HEK293 (cell line): Measurements from ENCODE around the gene FAM110A.

ENCODE experiments used
- CTCF ChIA-PET: fragments of 350-600 bp; formaldehyde crosslinking; extraction: SDS; loops from one replicate; lab custom pipeline; 2021; ENCODE audit warnings: antibody characterized with exemption; lab: Yijun Ruan, JAX
- POLR2A ChIA-PET: fragments of 300-600 bp; formaldehyde crosslinking; extraction: SDS; loops from one replicate; lab custom pipeline; 2020; ENCODE audit warnings: antibody characterized with exemption, inconsistent platforms; lab: Yijun Ruan, JAX
- H3K27ac ChIP-seq: fragments of 200-500 bp; sonication (Bioruptor generic); 2 replicates; pipeline ENCODE4 v1.5.1; 2014; ENCODE audit warnings: low read depth, low read length, control low read depth, inconsistent platforms; ENCODE audit errors: extremely low read depth
- H3K36me3 ChIP-seq, 2 experiments: fragments of 200-500 bp in 1 of 2; sonication (Bioruptor generic) in 1 of 2; 1 replicate in 1 of 2; 2 replicates in 1 of 2; pipeline ENCODE4 v1.5.1; 2014 to 2017; ENCODE audit warnings: inconsistent platforms in 2 of 2, low read length in 2 of 2; ENCODE audit not compliant: control insufficient read depth in 2 of 2, insufficient read depth in 1 of 2
- H3K4me1 ChIP-seq: fragments of 200-500 bp; sonication (Bioruptor generic); 2 replicates; pipeline ENCODE4 v1.5.1; 2014; ENCODE audit warnings: mild to moderate bottlenecking, low read length, inconsistent platforms; ENCODE audit not compliant: control insufficient read depth, insufficient read depth
- H3K4me3 ChIP-seq: 2 replicates; pipeline ENCODE4 v1.5.1; 2011; ENCODE audit warnings: low read depth, mild to moderate bottlenecking, control low read depth, low read length, moderate library complexity
- H3K9me3 ChIP-seq: fragments of 200-500 bp; sonication (Bioruptor generic); 2 replicates; pipeline ENCODE4 v1.5.1; 2014; ENCODE audit warnings: low read depth, low read length, inconsistent platforms; ENCODE audit not compliant: control insufficient read depth, insufficient read depth
- GLI2 ChIP-seq: fragments of 450-650 bp; formaldehyde crosslinking; IDR thresholded peaks from 2 replicates; pipeline ENCODE4; 2017; ENCODE audit warnings: missing biosample characterization, missing genetic modification characterization, low read depth, borderline replicate concordance
- KLF10 ChIP-seq: fragments of 450-650 bp; IDR thresholded peaks from 2 replicates; pipeline ENCODE4 v1.5.1; 2018; ENCODE audit warnings: missing biosample characterization, mild to moderate bottlenecking, missing genetic modification characterization
- MEIS1 ChIP-seq: sonication (generic); formaldehyde crosslinking; IDR thresholded peaks from 2 replicates; pipeline ENCODE4 v1.8.1; 2022; ENCODE audit warnings: missing genetic modification reagents, mild to moderate bottlenecking, borderline replicate concordance
- RBAK ChIP-seq: fragments of 450-650 bp; formaldehyde crosslinking; IDR thresholded peaks from 2 replicates; pipeline ENCODE4 v1.5.1; 2016; ENCODE audit warnings: missing biosample characterization, missing genetic modification characterization
- TRIM28 ChIP-seq: IDR thresholded peaks from 2 replicates; pipeline ENCODE4 v1.6.1; 2011; ENCODE audit warnings: low read length, control low read depth, borderline replicate concordance
- YY1 ChIP-seq: fragments of 450-650 bp; formaldehyde crosslinking; IDR thresholded peaks from 2 replicates; pipeline ENCODE4 v1.5.1; 2018; ENCODE audit warnings: missing biosample characterization, missing genetic modification characterization
- ZNF112 ChIP-seq: fragments of 450-650 bp; formaldehyde crosslinking; IDR thresholded peaks from 2 replicates; pipeline ENCODE4 v1.5.0; 2017; ENCODE audit warnings: missing biosample characterization, missing genetic modification characterization
- ZNF148 ChIP-seq: fragments of 450-650 bp; formaldehyde crosslinking; IDR thresholded peaks from 2 replicates; pipeline ENCODE4 v1.5.0; 2017; ENCODE audit warnings: missing biosample characterization, missing genetic modification characterization, borderline replicate concordance
- ZNF169 ChIP-seq: fragments of 450-650 bp; formaldehyde crosslinking; IDR thresholded peaks from 2 replicates; pipeline ENCODE4 v1.5.1; 2016; ENCODE audit warnings: missing biosample characterization, missing genetic modification characterization
- ZNF214 ChIP-seq: fragments of 450-650 bp; formaldehyde crosslinking; IDR thresholded peaks from 2 replicates; pipeline ENCODE4 v1.5.1; 2017; ENCODE audit warnings: missing biosample characterization, mild to moderate bottlenecking, missing genetic modification characterization, borderline replicate concordance
- ZNF248 ChIP-seq: fragments of 450-650 bp; formaldehyde crosslinking; IDR thresholded peaks from 2 replicates; pipeline ENCODE4 v1.5.1; 2017; ENCODE audit warnings: missing biosample characterization, missing genetic modification characterization
- ZNF266 ChIP-seq: fragments of 450-650 bp; formaldehyde crosslinking; IDR thresholded peaks from 2 replicates; pipeline ENCODE4 v1.5.1; 2016; ENCODE audit warnings: missing biosample characterization, missing genetic modification characterization, low read depth
- ZNF280C ChIP-seq: fragments of 450-650 bp; formaldehyde crosslinking; IDR thresholded peaks from 2 replicates; pipeline ENCODE4 v1.5.1; 2016; ENCODE audit warnings: missing biosample characterization, missing genetic modification characterization
- ZNF394 ChIP-seq: fragments of 450-650 bp; formaldehyde crosslinking; IDR thresholded peaks from 2 replicates; pipeline ENCODE4 v1.5.1; 2016; ENCODE audit warnings: missing biosample characterization, missing genetic modification characterization, mild to moderate bottlenecking, moderate library complexity, borderline replicate concordance
- ZNF510 ChIP-seq: fragments of 450-650 bp; formaldehyde crosslinking; IDR thresholded peaks from 2 replicates; pipeline ENCODE4 v1.5.1; 2018; ENCODE audit warnings: mild to moderate bottlenecking, missing genetic modification characterization, missing biosample characterization; ENCODE audit not compliant: insufficient replicate concordance
- ZNF521 ChIP-seq: fragments of 450-650 bp; formaldehyde crosslinking; IDR thresholded peaks from 2 replicates; pipeline ENCODE4 v1.5.1; 2017; ENCODE audit warnings: missing biosample characterization, mild to moderate bottlenecking, missing genetic modification characterization
- ZNF585B ChIP-seq: fragments of 450-650 bp; formaldehyde crosslinking; IDR thresholded peaks from 2 replicates; pipeline ENCODE4 v1.5.1; 2016; ENCODE audit warnings: missing biosample characterization, missing genetic modification characterization
- ZNF596 ChIP-seq: fragments of 450-650 bp; IDR thresholded peaks from 2 replicates; pipeline ENCODE4 v1.5.0; 2018; ENCODE audit warnings: missing biosample characterization, mild to moderate bottlenecking, missing genetic modification characterization, moderate library complexity
- ZNF624 ChIP-seq: fragments of 450-650 bp; formaldehyde crosslinking; IDR thresholded peaks from 2 replicates; pipeline ENCODE4 v1.5.1; 2017; ENCODE audit warnings: missing biosample characterization, missing genetic modification characterization
- ZNF677 ChIP-seq: fragments of 450-650 bp; IDR thresholded peaks from 2 replicates; pipeline ENCODE4 v1.5.0; 2018; ENCODE audit warnings: missing biosample characterization, mild to moderate bottlenecking, missing genetic modification characterization, moderate library complexity
- ZNF830 ChIP-seq: fragments of 450-650 bp; IDR thresholded peaks from 2 replicates; pipeline ENCODE4 v1.5.0; 2018; ENCODE audit warnings: missing biosample characterization, missing genetic modification characterization, low read depth, mild to moderate bottlenecking, moderate library complexity
- TF ChIP-seq, protein P1 (sequence below): fragments of 450-650 bp; formaldehyde crosslinking; IDR thresholded peaks from 2 replicates; pipeline ENCODE4 v1.5.1; 2016; ENCODE audit warnings: missing biosample characterization, missing genetic modification characterization
- TF ChIP-seq, protein P2 (sequence below): fragments of 450-650 bp; formaldehyde crosslinking; IDR thresholded peaks from 2 replicates; pipeline ENCODE4 v1.5.1; 2016; ENCODE audit warnings: missing biosample characterization, missing genetic modification characterization
- TF ChIP-seq, protein P3 (sequence below): IDR thresholded peaks from 2 replicates; pipeline ENCODE4 v1.6.1; 2011; ENCODE audit warnings: mild to moderate bottlenecking, low read depth, low read length, borderline replicate concordance

Gene FAM110A

GRCh38 chr20:869606-870005, 36.1 kb downstream of the FAM110A start:
- H3K9me3 ChIP-seq = no peaks in the 10 kb centered on the region
- POLR2A ChIA-PET = no interaction called here
- CTCF ChIA-PET = interaction anchor here (0.6 to 0.7 kb wide), 2 partner anchors 11 to 51 kb away, joined by 3 read pairs; no protein-coding TSS in a partner anchor
- H3K4me3 ChIP-seq = no peak overlapping the region
- H3K27ac ChIP-seq = no peak overlapping the region
- H3K4me1 ChIP-seq = no peaks in the 10 kb centered on the region
- no peak for TF ChIP-seq RBAK (tag by site-specific recombination)
- TF ChIP-seq ZNF624 = no peak
- no peak for TF ChIP-seq ZNF148 (tag by site-specific recombination)
- TF ChIP-seq KLF10 = no peak
- TF ChIP-seq, protein P1, sequence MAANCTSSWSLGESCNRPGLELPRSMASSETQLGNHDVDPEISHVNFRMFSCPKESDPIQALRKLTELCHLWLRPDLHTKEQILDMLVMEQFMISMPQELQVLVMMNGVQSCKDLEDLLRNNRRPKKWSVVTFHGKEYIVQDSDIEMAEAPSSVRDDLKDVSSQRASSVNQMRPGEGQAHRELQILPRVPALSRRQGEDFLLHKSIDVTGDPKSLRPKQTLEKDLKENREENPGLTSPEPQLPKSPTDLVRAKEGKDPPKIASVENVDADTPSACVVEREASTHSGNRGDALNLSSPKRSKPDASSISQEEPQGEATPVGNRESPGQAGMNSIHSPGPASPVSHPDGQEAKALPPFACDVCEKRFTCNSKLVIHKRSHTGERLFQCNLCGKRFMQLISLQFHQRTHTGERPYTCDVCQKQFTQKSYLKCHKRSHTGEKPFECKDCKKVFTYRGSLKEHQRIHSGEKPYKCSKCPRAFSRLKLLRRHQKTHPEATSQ (tag by site-specific recombination) = no peak
- no peak for TF ChIP-seq TRIM28
- TF ChIP-seq ZNF214 (tag by site-specific recombination) = no peak
- TF ChIP-seq ZNF521 (tag by site-specific recombination) = no peak
- no peak for TF ChIP-seq ZNF394 (tag by site-specific recombination)
- TF ChIP-seq ZNF112 (tag by site-specific recombination) = no peak
- TF ChIP-seq ZNF596 = no peak
- TF ChIP-seq ZNF280C (tag by site-specific recombination) = no peak
- no peaks in the 10 kb centered on the region for H3K36me3 ChIP-seq

GRCh38 chr20:870758-871157, 37.2 kb downstream of the FAM110A start:
- ChIA-PET CTCF (interaction anchor here (1.6 kb wide), 1 partner anchor 53 kb away, joined by 4 read pairs; no protein-coding TSS in a partner anchor), POLR2A (no interaction called here)
- Histone ChIP-seq H3K36me3 (no peaks in the 10 kb centered on the region), H3K4me3 (no peak overlapping the region), H3K27ac (no peak overlapping the region), H3K9me3 (no peaks in the 10 kb centered on the region), H3K4me1 (no peaks in the 10 kb centered on the region)
- TF ChIP-seq ZNF830 (tag by site-specific recombination) (no peak), MEIS1 (no peak), YY1 (tag by site-specific recombination) (no peak), ZNF248 (no peak), ZNF169 (tag by site-specific recombination) (no peak), ZNF148 (tag by site-specific recombination) (no peak), ZNF677 (tag by site-specific recombination) (no peak), ZNF266 (tag by site-specific recombination) (no peak), ZNF510 (tag by site-specific recombination) (no peak), ZNF585B (tag by site-specific recombination) (no peak), GLI2 (tag by site-specific recombination) (no peak)
- TF ChIP-seq, protein P2, sequence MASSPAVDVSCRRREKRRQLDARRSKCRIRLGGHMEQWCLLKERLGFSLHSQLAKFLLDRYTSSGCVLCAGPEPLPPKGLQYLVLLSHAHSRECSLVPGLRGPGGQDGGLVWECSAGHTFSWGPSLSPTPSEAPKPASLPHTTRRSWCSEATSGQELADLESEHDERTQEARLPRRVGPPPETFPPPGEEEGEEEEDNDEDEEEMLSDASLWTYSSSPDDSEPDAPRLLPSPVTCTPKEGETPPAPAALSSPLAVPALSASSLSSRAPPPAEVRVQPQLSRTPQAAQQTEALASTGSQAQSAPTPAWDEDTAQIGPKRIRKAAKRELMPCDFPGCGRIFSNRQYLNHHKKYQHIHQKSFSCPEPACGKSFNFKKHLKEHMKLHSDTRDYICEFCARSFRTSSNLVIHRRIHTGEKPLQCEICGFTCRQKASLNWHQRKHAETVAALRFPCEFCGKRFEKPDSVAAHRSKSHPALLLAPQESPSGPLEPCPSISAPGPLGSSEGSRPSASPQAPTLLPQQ (tag by site-specific recombination) = no peak
- TF ChIP-seq, protein P3, sequence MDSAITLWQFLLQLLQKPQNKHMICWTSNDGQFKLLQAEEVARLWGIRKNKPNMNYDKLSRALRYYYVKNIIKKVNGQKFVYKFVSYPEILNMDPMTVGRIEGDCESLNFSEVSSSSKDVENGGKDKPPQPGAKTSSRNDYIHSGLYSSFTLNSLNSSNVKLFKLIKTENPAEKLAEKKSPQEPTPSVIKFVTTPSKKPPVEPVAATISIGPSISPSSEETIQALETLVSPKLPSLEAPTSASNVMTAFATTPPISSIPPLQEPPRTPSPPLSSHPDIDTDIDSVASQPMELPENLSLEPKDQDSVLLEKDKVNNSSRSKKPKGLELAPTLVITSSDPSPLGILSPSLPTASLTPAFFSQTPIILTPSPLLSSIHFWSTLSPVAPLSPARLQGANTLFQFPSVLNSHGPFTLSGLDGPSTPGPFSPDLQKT = no peak
